ENCODE data around the gene TRMT11. TPM values are rescaled to one million over a fixed set of nuclear protein-coding genes. Genes with fewer than 3 reads are reported as not detected.

TRMT11 gene
- total and polyA plus RNA-seq, 2 donors from 2014 or later: 10.6 to 25.1 TPM

DNA sequence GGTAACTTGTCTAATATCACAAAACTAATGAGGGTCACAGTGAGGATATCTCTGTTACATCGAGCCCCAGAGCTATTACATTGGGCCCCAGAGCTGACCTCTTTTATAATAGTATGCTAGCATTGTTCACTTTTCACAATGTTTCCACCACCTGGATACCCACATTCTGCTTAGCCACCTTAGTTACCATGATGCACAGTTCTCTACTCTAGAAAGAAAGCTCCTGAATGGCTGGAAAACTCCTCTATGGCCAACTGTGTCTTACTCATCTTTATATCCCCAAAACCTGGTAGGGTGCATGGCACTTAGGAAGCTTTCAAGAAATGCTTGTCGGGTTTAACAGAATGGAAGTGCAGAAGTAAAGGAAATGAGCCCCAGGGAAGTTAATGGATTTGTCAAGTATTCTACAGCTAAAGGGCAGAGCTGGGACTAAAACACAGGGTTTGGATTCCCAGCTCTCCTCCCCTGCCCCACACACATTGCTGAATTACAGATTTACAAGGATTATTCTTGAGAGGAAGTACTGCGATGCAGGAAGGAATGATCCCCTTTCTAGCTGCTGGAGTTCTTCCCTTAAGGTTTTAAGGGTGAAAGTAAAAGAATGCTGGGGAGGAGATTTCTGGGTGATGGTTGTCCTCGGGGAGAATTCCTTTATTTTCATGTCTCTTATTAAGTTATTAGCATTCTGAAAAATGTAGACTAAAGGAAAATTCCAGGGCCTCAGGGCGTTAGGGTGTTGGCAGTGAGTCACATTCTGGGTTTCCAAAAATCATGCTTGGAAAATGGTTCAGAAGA is 45.9 kb upstream of the TRMT11 start:
- TF ChIP-seq CTCF (IDR thresholded peaks at IDR 0.05; ENCODE audit: borderline replicate concordance, extremely low read depth, insufficient read depth): no peak
- DNase-seq (no peak), FAIRE-seq (no peak)
- no peaks in the 10 kb centered on the region for H3K4me1 ChIP-seq (ENCODE audit: control insufficient read depth in 2 of 3, insufficient read depth in 2 of 3, low read depth in 1 of 3, low read length in 3 of 3)
- H3K9me3 ChIP-seq (ENCODE audit: control insufficient read depth in 2 of 3, insufficient read depth in 1 of 3, low read length in 3 of 3): no peaks in the 10 kb centered on the region
- H3K4me3 ChIP-seq (ENCODE audit: low read length in 3 of 3): no peak overlapping the region
- H3K36me3 ChIP-seq (ENCODE audit: control insufficient read depth in 2 of 3, insufficient read depth in 3 of 3, low read length in 3 of 3): no peaks in the 10 kb centered on the region
- no peak overlapping the region for H3K27ac ChIP-seq (ENCODE audit: low read depth in 2 of 2, low read length in 2 of 2)
- intact Hi-C loops (cut with DNase I): no loop called here
- no peaks in the 10 kb centered on the region for H3K27me3 ChIP-seq (ENCODE audit: control insufficient read depth, insufficient read depth, low read length)
- H3K9ac ChIP-seq (ENCODE audit: low read length in 3 of 3): no peak overlapping the region

DNA sequence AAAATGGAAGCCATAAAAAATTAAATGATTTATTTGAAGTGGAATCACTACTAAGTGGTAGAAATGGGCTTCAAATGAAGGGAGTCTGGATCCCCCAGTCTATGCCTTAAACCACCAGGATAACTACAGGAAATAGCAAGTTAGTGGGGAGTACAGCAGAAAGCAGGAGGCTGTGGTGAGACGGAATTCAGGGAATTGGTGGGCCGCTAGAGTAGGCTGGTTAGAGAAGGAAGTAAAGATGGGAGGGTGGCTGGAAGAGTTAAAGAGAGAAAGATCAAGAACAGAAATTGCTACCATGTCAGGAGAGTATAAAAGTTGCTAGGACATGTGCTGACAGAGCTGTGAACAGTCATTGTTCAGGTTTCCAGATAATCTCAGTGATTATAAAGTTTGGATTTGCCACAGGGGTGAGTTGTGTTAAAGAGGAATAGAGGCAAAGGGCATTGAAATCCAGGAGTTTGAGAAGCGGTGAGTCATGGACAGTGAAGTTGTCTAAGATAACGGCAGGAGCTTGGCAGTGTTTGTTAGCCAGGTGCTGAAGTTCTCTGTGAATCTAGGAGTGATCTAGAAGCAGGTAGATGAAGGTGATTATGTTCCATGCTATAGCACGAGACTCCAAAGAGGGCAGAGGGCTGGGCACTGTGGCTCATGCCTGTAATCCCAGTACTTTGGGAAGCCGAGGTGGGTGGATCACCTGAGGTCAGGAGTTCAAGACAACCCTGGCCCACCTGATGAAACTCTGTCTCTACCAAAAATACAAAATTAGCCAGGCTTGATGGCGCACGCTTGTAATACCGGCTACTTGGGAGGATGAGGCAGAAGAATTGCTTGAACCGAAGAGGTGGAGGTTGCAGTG is 43.4 kb upstream of the TRMT11 start:
- no peak overlapping the region for H3K4me3 ChIP-seq (ENCODE audit: low read length in 3 of 3)
- no peak for TF ChIP-seq CTCF (IDR thresholded peaks at IDR 0.05; ENCODE audit: borderline replicate concordance, extremely low read depth, insufficient read depth)
- FAIRE-seq (no peak), DNase-seq (no peak)
- peak overlapping the region in 1 of 2 donors; percentile 26 for H3K27ac ChIP-seq (ENCODE audit: low read depth in 2 of 2, low read length in 2 of 2)
- H3K27me3 ChIP-seq (ENCODE audit: control insufficient read depth, insufficient read depth, low read length): no peaks in the 10 kb centered on the region
- H3K9ac ChIP-seq (ENCODE audit: low read length in 3 of 3): no peak overlapping the region
- intact Hi-C loops (cut with DNase I): no loop called here
- H3K36me3 ChIP-seq (ENCODE audit: control insufficient read depth in 2 of 3, insufficient read depth in 3 of 3, low read length in 3 of 3): no peaks in the 10 kb centered on the region
- H3K9me3 ChIP-seq (ENCODE audit: control insufficient read depth in 2 of 3, insufficient read depth in 1 of 3, low read length in 3 of 3): no peaks in the 10 kb centered on the region
- no peaks in the 10 kb centered on the region for H3K4me1 ChIP-seq (ENCODE audit: control insufficient read depth in 2 of 3, insufficient read depth in 2 of 3, low read depth in 1 of 3, low read length in 3 of 3)

DNA sequence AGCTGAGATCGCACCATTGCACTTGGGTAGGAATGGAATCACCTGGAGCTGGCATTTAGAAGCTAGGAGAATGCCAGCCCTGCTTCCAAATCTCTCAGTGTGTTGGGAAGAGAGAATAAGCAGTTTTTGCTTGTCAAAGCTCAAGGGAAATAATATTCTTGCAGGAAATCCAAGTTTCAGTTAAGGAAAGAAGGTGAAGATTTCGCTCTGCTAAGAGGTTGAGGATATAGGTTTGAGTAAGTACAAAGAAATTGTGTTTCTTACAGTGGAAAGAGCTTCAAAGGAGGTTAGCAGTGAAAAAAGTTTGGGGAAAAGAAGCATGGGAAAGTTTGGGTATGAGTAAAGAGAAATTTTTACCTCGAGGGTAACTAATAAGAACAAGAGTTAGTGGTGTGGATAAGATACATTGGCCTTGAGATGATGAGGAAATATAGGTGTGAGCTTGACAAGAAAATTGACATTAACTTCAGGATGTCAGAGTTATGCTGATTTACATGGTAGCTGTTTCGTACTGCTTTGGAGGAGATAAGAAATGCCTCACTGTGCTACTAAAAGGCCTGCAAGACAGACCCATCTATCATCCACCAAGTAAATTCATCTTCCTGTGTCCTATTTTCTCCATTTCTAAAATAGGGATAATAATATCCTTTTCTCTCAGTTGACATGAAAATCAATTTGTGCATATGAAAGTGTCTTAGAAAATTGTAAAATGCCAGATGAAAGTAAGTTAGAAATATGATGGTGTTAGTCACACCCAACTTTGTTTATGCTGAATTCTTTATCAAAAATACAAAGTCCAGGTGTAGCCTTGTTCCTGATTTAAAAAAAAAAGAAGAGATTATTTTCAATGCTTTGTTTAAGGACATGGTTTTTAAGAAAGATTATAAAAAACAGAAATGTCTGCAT is 42.6 kb upstream of the TRMT11 start:
- Histone ChIP-seq H3K4me1 (ENCODE audit: control insufficient read depth in 2 of 3, insufficient read depth in 2 of 3, low read depth in 1 of 3, low read length in 3 of 3) (no peaks in the 10 kb centered on the region), H3K9me3 (ENCODE audit: control insufficient read depth in 2 of 3, insufficient read depth in 1 of 3, low read length in 3 of 3) (no peaks in the 10 kb centered on the region), H3K36me3 (ENCODE audit: control insufficient read depth in 2 of 3, insufficient read depth in 3 of 3, low read length in 3 of 3) (no peaks in the 10 kb centered on the region), H3K27me3 (ENCODE audit: control insufficient read depth, insufficient read depth, low read length) (no peaks in the 10 kb centered on the region), H3K9ac (ENCODE audit: low read length in 3 of 3) (no peak overlapping the region), H3K4me3 (ENCODE audit: low read length in 3 of 3) (no peak overlapping the region), H3K27ac (ENCODE audit: low read depth in 2 of 2, low read length in 2 of 2) (peak overlapping the region; percentile 12 to 26)
- TF ChIP-seq CTCF (IDR thresholded peaks at IDR 0.05; ENCODE audit: borderline replicate concordance, extremely low read depth, insufficient read depth): no peak
- intact Hi-C loops (cut with DNase I): no loop called here
- no peak for DNase-seq
- no peak for FAIRE-seq
